ENCODE data around the gene CELF1.

CELF1 gene

DNA sequence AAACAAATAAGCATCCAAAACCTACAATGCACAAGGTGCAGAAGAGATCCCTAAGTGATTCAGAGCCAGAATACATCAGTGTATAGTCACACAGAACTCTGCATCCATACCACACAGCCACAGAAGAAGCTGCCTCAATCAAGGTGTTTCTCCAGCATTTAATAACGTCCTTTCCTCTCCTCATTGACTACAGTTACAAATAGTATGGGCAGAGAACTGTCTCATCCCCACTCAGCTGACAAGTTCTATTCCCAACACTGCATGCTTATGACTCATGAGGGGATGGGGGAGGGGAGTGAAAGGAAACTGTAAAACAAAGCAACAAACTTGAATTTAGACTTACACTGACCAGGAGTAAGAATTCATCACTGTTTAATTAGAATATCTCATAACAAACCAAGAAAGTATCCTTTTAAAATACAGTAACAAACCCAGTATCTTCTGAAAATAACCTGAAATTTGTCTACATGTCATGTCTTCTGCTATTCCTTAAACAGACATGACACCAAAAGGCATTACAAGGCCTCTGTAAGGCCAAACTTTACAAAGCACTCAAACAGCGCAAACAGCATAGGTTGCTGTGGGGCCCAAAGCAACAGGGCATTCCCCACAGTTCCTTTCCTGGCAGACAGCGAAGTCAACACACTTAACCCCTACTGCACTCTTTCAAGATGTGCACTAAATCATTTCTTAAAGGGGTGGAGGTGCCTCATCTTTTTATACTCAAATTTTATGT, 29.3 kb downstream of the CELF1 start:
- H3K4me3 ChIP-seq (ENCODE audit: control insufficient read depth, low read depth, low read length) = no peak overlapping the region
- DNase-seq (ENCODE audit: low read depth) = peak; percentile 40
- TF ChIP-seq, protein P1, sequence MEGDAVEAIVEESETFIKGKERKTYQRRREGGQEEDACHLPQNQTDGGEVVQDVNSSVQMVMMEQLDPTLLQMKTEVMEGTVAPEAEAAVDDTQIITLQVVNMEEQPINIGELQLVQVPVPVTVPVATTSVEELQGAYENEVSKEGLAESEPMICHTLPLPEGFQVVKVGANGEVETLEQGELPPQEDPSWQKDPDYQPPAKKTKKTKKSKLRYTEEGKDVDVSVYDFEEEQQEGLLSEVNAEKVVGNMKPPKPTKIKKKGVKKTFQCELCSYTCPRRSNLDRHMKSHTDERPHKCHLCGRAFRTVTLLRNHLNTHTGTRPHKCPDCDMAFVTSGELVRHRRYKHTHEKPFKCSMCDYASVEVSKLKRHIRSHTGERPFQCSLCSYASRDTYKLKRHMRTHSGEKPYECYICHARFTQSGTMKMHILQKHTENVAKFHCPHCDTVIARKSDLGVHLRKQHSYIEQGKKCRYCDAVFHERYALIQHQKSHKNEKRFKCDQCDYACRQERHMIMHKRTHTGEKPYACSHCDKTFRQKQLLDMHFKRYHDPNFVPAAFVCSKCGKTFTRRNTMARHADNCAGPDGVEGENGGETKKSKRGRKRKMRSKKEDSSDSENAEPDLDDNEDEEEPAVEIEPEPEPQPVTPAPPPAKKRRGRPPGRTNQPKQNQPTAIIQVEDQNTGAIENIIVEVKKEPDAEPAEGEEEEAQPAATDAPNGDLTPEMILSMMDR (IDR thresholded peaks at IDR 0.05; ENCODE audit: control insufficient read depth, insufficient read depth, low read depth, low read length, missing control alignments) = no peak

- H3K4me3 ChIP-seq (ENCODE audit: control insufficient read depth, low read depth, low read length) = no peak overlapping the region
- TF ChIP-seq, protein P1 (IDR thresholded peaks at IDR 0.05; ENCODE audit: control insufficient read depth, insufficient read depth, low read depth, low read length, missing control alignments) = no peak
- DNase-seq (ENCODE audit: low read depth) = no peak
Observed at GRCh38 chr11:47518212-47518964, 34.5 kb downstream of the CELF1 start.

GRCh38 chr11:47516984-47517853, 35.7 kb downstream of the CELF1 start:
- TF ChIP-seq, protein P1 (IDR thresholded peaks at IDR 0.05; ENCODE audit: control insufficient read depth, insufficient read depth, low read depth, low read length, missing control alignments) = no peak
- no peak for DNase-seq (ENCODE audit: low read depth)

GRCh38 chr11:47516155-47516554, 36.8 kb downstream of the CELF1 start:
- TF ChIP-seq, protein P1 (IDR thresholded peaks at IDR 0.05; ENCODE audit: control insufficient read depth, insufficient read depth, low read depth, low read length, missing control alignments) = no peak
- no peak for DNase-seq (ENCODE audit: low read depth)
- no peak overlapping the region for H3K4me3 ChIP-seq (ENCODE audit: control insufficient read depth, low read depth, low read length)

More at GRCh38 chr11:47516984-47517853, 35.7 kb downstream of the CELF1 start:
- H3K4me3 ChIP-seq (ENCODE audit: control insufficient read depth, low read depth, low read length) = no peak overlapping the region

GRCh38 chr11:47514825-47515647, 37.9 kb downstream of the CELF1 start:
- TF ChIP-seq, protein P1 (IDR thresholded peaks at IDR 0.05; ENCODE audit: control insufficient read depth, insufficient read depth, low read depth, low read length, missing control alignments) = no peak
- H3K4me3 ChIP-seq (ENCODE audit: control insufficient read depth, low read depth, low read length) = no peak overlapping the region
- peak; percentile 54 for DNase-seq (ENCODE audit: low read depth)

All from AG09309 (cell line).